Endodermal cell (in vitro differentiated cells): ENCODE data around the gene MAML1. TPM values are rescaled to one million over a fixed set of nuclear protein-coding genes. Genes with fewer than 3 reads are reported as not detected.

ENCODE experiments used
- DNase-seq: peaks from one replicate; pipeline ENCODE4 v3.0.0-alpha.2; 2017
- H3K27ac ChIP-seq: 2 replicates; pipeline ENCODE4 v1.5.1; 2013; ENCODE audit warnings: mild to moderate bottlenecking, low read depth, low read length, moderate library complexity
- H3K27me3 ChIP-seq: 2 replicates; pipeline ENCODE4 v1.6.1; 2013; ENCODE audit warnings: mild to moderate bottlenecking, low read length, moderate library complexity; ENCODE audit not compliant: insufficient read depth, control insufficient read depth, poor library complexity, severe bottlenecking
- H3K36me3 ChIP-seq: 2 replicates; pipeline ENCODE4 v1.7.0; 2013; ENCODE audit warnings: mild to moderate bottlenecking, low read length, moderate library complexity; ENCODE audit not compliant: control insufficient read depth, insufficient read depth
- H3K4me1 ChIP-seq: one replicate; pipeline ENCODE4 v1.7.0; 2013; ENCODE audit warnings: low read length; ENCODE audit not compliant: control insufficient read depth, insufficient read depth
- H3K4me3 ChIP-seq: 2 replicates; pipeline ENCODE4 v1.5.1; 2013; ENCODE audit warnings: mild to moderate bottlenecking, low read length, moderate library complexity
- H3K9ac ChIP-seq: 2 replicates; pipeline ENCODE4 v1.6.1; 2013; ENCODE audit warnings: mild to moderate bottlenecking, low read length, moderate library complexity; ENCODE audit not compliant: poor library complexity, severe bottlenecking; ENCODE audit errors: extremely low read depth
- H3K9me3 ChIP-seq: 2 replicates; pipeline ENCODE4 v1.6.1; 2013; ENCODE audit warnings: mild to moderate bottlenecking, low read length, moderate library complexity; ENCODE audit not compliant: control insufficient read depth
- H3K27ac Mint-ChIP-seq: 2 replicates; pipeline ENCODE4 v1.8.0; 2020; ENCODE audit warnings: mixed read lengths
- H3K27me3 Mint-ChIP-seq: 2 replicates; pipeline ENCODE4 v1.8.0; 2021; ENCODE audit warnings: mild to moderate bottlenecking, mixed read lengths; ENCODE audit not compliant: insufficient read depth
- H3K36me3 Mint-ChIP-seq: 2 replicates; pipeline ENCODE4 v1.8.0; 2020; ENCODE audit warnings: low read depth, mixed read lengths
- H3K4me1 Mint-ChIP-seq: 2 replicates; pipeline ENCODE4 v1.8.0; 2020; ENCODE audit warnings: mixed read lengths
- H3K4me3 Mint-ChIP-seq: 2 replicates; pipeline ENCODE4 v1.8.0; 2020; ENCODE audit warnings: mild to moderate bottlenecking, moderate library complexity, mixed read lengths
- H3K9me3 Mint-ChIP-seq: 2 replicates; pipeline ENCODE4 v1.8.0; 2020; ENCODE audit warnings: mild to moderate bottlenecking, mixed read lengths
- CTCF ChIP-seq: fragments of 200-600 bp; sonication (generic); conservative IDR thresholded peaks from 2 replicates; pipeline ENCODE4 v1.5.0; 2021; ENCODE audit warnings: antibody characterized with exemption, mild to moderate bottlenecking
- WGBS, 2 experiments: methylation state at CpG; one replicate each; pipeline versions ENCODE4 v1.1.5 to v1.1.7; 2013; ENCODE audit warnings: missing lambda C conversion rate in 2 of 2, mixed read lengths in 1 of 2; ENCODE audit not compliant: insufficient coverage in 1 of 2, insufficient read length in 1 of 2; 5-methylcytosine and 5-hydroxymethylcytosine counted together
- total RNA-seq, 2 donors: library from RNA; stranded (reverse); fragmentation: NEBNext Ultra II Directional in 1 of 2; extraction: Animal tissue kit (Norgen Biotek cat#: 25700) in 1 of 2; gene quantifications; 2 replicates in 1 of 2; 3 replicates in 1 of 2; pipeline ENCODE4 v1.2.1, GENCODE V29; 2021

The MAML1 gene
- total RNA-seq, 2 donors from 2014 or later = 38.9 to 41.4 TPM

GRCh38 chr5:179819296-179820126, 86.9 kb downstream of the MAML1 start:
- Histone ChIP-seq H3K4me1 (peaks cover 22% of the 10 kb centered on the region), H3K36me3 (peaks cover 20% of the 10 kb centered on the region), H3K9me3 (no peaks in the 10 kb centered on the region), H3K27me3 (no peaks in the 10 kb centered on the region), H3K9ac (no peak overlapping the region), H3K4me3 (no peak overlapping the region), H3K27ac (peak overlapping the region; percentile 25)
- 57 to 60% methylated on average over 14 to 25 of the region's 26 CpGs for WGBS, 2 experiments
- H3K27ac Mint-ChIP-seq = peak overlapping the region; percentile 89
- H3K4me1 Mint-ChIP-seq = peaks cover 29% of the 10 kb centered on the region
- peak; percentile 91 for DNase-seq
- TF ChIP-seq CTCF = no peak
- no peaks in the 10 kb centered on the region for H3K9me3 Mint-ChIP-seq
- H3K4me3 Mint-ChIP-seq = peak overlapping the region; percentile 90
- peaks cover 27% of the 10 kb centered on the region for H3K36me3 Mint-ChIP-seq
- H3K27me3 Mint-ChIP-seq = peaks cover 4% of the 10 kb centered on the region

- H3K9me3 ChIP-seq = no peaks in the 10 kb centered on the region
- Mint-ChIP-seq H3K27me3 (peaks cover 4% of the 10 kb centered on the region), H3K27ac (peak overlapping the region; percentile 89), H3K4me3 (peak overlapping the region; percentile 90), H3K4me1 (peaks cover 29% of the 10 kb centered on the region), H3K36me3 (peaks cover 28% of the 10 kb centered on the region), H3K9me3 (no peaks in the 10 kb centered on the region)
- peak overlapping the region; percentile 60 for H3K27ac ChIP-seq
- peaks cover 22% of the 10 kb centered on the region for H3K4me1 ChIP-seq
- H3K36me3 ChIP-seq = peaks cover 20% of the 10 kb centered on the region
- no peak overlapping the region for H3K9ac ChIP-seq
- H3K27me3 ChIP-seq = no peaks in the 10 kb centered on the region
- DNase-seq = no peak
- peak overlapping the region; percentile 88 for H3K4me3 ChIP-seq
- 90 to 91% methylated on average over 11 to 12 of the region's 12 CpGs for WGBS, 2 experiments
- no peak for TF ChIP-seq CTCF
These were observed 87.5 kb downstream of the MAML1 start for GRCh38 chr5:179820127-179820482.

- WGBS, 2 experiments = 0 to 3% methylated on average over 46 to 81 of the region's 81 CpGs
- Mint-ChIP-seq H3K4me1 (peaks cover 29% of the 10 kb centered on the region), H3K27ac (peak within 1 kb of the TSS; percentile 97)
These were observed 88.1 kb downstream of the MAML1 start, which contains the start of gene SQSTM1 for GRCh38 chr5:179820483-179821297. TSS of gene SQSTM1 (plus strand) at chr5:179820905. CDS start at chr5:179820937, 32 bp downstream.

More at GRCh38 chr5:179820483-179821297, 88.1 kb downstream of the MAML1 start, which contains the start of gene SQSTM1:
- peak; percentile 90 for DNase-seq
- H3K27me3 ChIP-seq = no peaks in the 10 kb centered on the region
- Mint-ChIP-seq H3K9me3 (no peaks in the 10 kb centered on the region), H3K36me3 (peaks cover 32% of the 10 kb centered on the region), H3K4me3 (peak within 1 kb of the TSS; percentile 90), H3K27me3 (peaks cover 2% of the 10 kb centered on the region)
- peak within 1 kb of the TSS; percentile 93 for H3K9ac ChIP-seq
- H3K36me3 ChIP-seq = peaks cover 23% of the 10 kb centered on the region
- H3K9me3 ChIP-seq = no peaks in the 10 kb centered on the region
- peak within 1 kb of the TSS; percentile 73 for H3K27ac ChIP-seq
- peak within 1 kb of the TSS; percentile 88 for H3K4me3 ChIP-seq
- TF ChIP-seq CTCF = peak; percentile 47
- H3K4me1 ChIP-seq = peaks cover 22% of the 10 kb centered on the region
